ENCODE data around the gene POLA2. TPM values are rescaled to one million over a fixed set of nuclear protein-coding genes. Genes with fewer than 3 reads are reported as not detected.

Gene POLA2
- total RNA-seq, 1 donor from 2014 or later, result 27.4 TPM

DNA sequence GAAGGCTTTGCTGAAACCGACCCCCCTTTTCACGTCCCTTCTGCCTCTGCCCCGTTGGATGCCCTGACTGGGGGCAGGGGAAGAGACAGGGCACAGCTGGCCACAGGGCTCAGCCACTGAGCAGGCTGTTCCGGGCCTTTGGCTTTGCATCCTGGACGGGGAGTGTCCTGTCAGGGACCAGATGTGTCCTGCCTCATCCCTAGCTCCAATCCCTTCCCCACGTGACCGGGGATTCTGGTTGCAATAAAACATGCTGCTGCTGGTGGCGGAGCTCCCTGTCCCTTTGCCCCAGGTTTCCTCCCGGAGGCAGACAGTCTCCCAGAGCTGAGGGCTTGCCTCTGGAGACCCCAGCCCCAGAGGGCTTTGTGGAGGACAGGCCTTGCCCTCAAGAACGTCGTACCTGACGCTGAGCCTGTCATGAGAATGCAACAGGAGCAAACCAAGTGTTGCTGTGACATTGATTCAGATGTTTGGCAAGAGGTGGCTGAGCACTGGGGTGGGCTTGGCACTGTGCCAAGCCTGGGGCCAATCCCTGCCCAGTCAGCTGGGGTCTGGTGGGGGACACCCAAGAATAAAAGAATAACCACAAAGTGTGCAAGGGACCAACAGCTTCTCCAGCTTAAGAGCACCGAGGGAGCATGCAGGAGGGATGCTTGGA lies 60.2 kb downstream of the POLA2 start:
- Mint-ChIP-seq H3K4me1 (ENCODE audit: low read depth) (peaks cover 3% of the 10 kb centered on the region), H3K4me3 (ENCODE audit: low read depth) (no peak overlapping the region), H3K36me3 (ENCODE audit: insufficient read depth) (peaks cover 1% of the 10 kb centered on the region), H3K27ac (no peak overlapping the region), H3K9me3 (ENCODE audit: low read depth) (no peaks in the 10 kb centered on the region), H3K27me3 (no peaks in the 10 kb centered on the region)
- DNase-seq (ENCODE audit: low spot score, unreplicated experiment), result no peak
- no peak for TF ChIP-seq CTCF (IDR thresholded peaks at IDR 0.05; ENCODE audit: unreplicated experiment)

- Mint-ChIP-seq H3K4me1 (ENCODE audit: low read depth) (no peaks in the 10 kb centered on the region), H3K4me3 (ENCODE audit: low read depth) (no peak overlapping the region), H3K27me3 (no peaks in the 10 kb centered on the region), H3K36me3 (ENCODE audit: insufficient read depth) (peaks cover 1% of the 10 kb centered on the region), H3K9me3 (ENCODE audit: low read depth) (no peaks in the 10 kb centered on the region), H3K27ac (no peak overlapping the region)
- DNase-seq (ENCODE audit: low spot score, unreplicated experiment), result no peak
- no peak for TF ChIP-seq CTCF (IDR thresholded peaks at IDR 0.05; ENCODE audit: unreplicated experiment)
Observed at GRCh38 chr11:65323813-65324212, 62.1 kb downstream of the POLA2 start.

DNA sequence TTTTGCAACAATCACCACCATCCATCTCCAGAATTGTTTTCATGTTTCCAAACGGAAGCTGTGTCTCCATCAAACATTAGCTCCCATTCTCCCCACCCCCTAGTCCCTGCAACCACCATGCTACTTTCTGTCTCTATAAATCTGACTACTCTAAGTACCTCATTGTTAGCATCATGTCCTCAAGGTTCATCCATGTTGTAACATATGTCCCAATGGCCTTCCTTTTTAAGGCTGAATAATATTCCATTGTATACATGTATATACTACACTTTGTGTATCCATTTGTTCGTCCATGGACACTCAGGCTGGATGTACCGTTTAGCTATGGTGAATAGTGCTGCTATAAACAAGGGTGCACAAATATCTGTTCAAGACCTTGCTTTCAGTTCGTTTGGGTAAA lies 63.7 kb downstream of the POLA2 start:
- Mint-ChIP-seq H3K4me3 (ENCODE audit: low read depth) (no peak overlapping the region), H3K4me1 (ENCODE audit: low read depth) (peaks cover 3% of the 10 kb centered on the region), H3K27ac (no peak overlapping the region), H3K36me3 (ENCODE audit: insufficient read depth) (peaks cover 1% of the 10 kb centered on the region), H3K9me3 (ENCODE audit: low read depth) (no peaks in the 10 kb centered on the region), H3K27me3 (peaks cover 2% of the 10 kb centered on the region)
- no peak for DNase-seq (ENCODE audit: low spot score, unreplicated experiment)
- TF ChIP-seq CTCF (IDR thresholded peaks at IDR 0.05; ENCODE audit: unreplicated experiment), result no peak

GRCh38 chr11:65327021-65327420 lies 65.3 kb downstream of the POLA2 start:
- no peaks in the 10 kb centered on the region for H3K9me3 Mint-ChIP-seq (ENCODE audit: low read depth)
- no peak for DNase-seq (ENCODE audit: low spot score, unreplicated experiment)
- H3K36me3 Mint-ChIP-seq (ENCODE audit: insufficient read depth), result peaks cover 1% of the 10 kb centered on the region
- no peak overlapping the region for H3K27ac Mint-ChIP-seq
- H3K4me1 Mint-ChIP-seq (ENCODE audit: low read depth), result peaks cover 3% of the 10 kb centered on the region
- no peak overlapping the region for H3K4me3 Mint-ChIP-seq (ENCODE audit: low read depth)
- TF ChIP-seq CTCF (IDR thresholded peaks at IDR 0.05; ENCODE audit: unreplicated experiment), result no peak
- peaks cover 2% of the 10 kb centered on the region for H3K27me3 Mint-ChIP-seq

GRCh38 chr11:65329478-65329877 lies 67.7 kb downstream of the POLA2 start:
- no peak for DNase-seq (ENCODE audit: low spot score, unreplicated experiment)
- Mint-ChIP-seq H3K27ac (peak overlapping the region; percentile 73), H3K9me3 (ENCODE audit: low read depth) (no peaks in the 10 kb centered on the region), H3K4me3 (ENCODE audit: low read depth) (no peak overlapping the region), H3K27me3 (peaks cover 2% of the 10 kb centered on the region), H3K36me3 (ENCODE audit: insufficient read depth) (no peaks in the 10 kb centered on the region), H3K4me1 (ENCODE audit: low read depth) (peaks cover 6% of the 10 kb centered on the region)
- no peak for TF ChIP-seq CTCF (IDR thresholded peaks at IDR 0.05; ENCODE audit: unreplicated experiment)

Measured in progenitor cell of endocrine pancreas (in vitro differentiated cells).